ENCODE measurements around the gene RAX2. TPM values are rescaled to one million over a fixed set of nuclear protein-coding genes. Genes with fewer than 3 reads are reported as not detected.

Gene RAX2
- total RNA-seq, 1 donor from 2014 or later, result not detected

- TF ChIP-seq, protein P1, sequence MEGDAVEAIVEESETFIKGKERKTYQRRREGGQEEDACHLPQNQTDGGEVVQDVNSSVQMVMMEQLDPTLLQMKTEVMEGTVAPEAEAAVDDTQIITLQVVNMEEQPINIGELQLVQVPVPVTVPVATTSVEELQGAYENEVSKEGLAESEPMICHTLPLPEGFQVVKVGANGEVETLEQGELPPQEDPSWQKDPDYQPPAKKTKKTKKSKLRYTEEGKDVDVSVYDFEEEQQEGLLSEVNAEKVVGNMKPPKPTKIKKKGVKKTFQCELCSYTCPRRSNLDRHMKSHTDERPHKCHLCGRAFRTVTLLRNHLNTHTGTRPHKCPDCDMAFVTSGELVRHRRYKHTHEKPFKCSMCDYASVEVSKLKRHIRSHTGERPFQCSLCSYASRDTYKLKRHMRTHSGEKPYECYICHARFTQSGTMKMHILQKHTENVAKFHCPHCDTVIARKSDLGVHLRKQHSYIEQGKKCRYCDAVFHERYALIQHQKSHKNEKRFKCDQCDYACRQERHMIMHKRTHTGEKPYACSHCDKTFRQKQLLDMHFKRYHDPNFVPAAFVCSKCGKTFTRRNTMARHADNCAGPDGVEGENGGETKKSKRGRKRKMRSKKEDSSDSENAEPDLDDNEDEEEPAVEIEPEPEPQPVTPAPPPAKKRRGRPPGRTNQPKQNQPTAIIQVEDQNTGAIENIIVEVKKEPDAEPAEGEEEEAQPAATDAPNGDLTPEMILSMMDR (IDR thresholded peaks at IDR 0.05; ENCODE audit: partially characterized antibody, unreplicated experiment), result peak; percentile 32
- no peak overlapping the region for H3K27ac Mint-ChIP-seq (ENCODE audit: unreplicated experiment)
- H3K4me3 Mint-ChIP-seq (ENCODE audit: unreplicated experiment), result peak overlapping the region; percentile 67
- DNase-seq, result peak; percentile 70
- H3K27me3 Mint-ChIP-seq (ENCODE audit: unreplicated experiment), result peaks cover 6% of the 10 kb centered on the region
- peaks cover 2% of the 10 kb centered on the region for H3K4me1 Mint-ChIP-seq (ENCODE audit: low read depth, unreplicated experiment)
- peaks cover 5% of the 10 kb centered on the region for H3K36me3 Mint-ChIP-seq (ENCODE audit: unreplicated experiment)
- H3K9me3 Mint-ChIP-seq (ENCODE audit: unreplicated experiment), result peaks cover 4% of the 10 kb centered on the region
These were observed 29.5 kb upstream of the RAX2 start for GRCh38 chr19:3801412-3802096.

DNA sequence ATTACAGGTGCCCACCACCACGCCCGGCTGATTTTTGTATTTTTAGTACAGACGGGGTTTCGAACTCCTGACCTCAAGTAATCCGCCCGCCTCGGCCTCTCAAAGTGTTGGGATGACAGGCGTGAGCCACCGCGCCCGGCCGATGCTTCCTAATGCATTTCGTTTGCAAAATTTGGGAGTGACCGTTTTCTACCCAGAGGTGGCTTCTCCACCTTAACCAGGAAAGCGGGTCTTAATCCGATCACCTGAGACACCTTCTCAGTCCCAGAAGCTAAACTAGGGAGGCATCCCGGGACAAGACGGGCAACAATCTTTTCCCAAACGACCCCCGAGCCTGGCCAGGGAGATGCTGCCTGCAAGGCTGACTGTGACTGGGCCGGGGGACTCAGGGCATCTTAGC, 29.0 kb upstream of the RAX2 start:
- Mint-ChIP-seq H3K27me3 (ENCODE audit: unreplicated experiment) (peaks cover 6% of the 10 kb centered on the region), H3K4me1 (ENCODE audit: low read depth, unreplicated experiment) (peaks cover 2% of the 10 kb centered on the region), H3K27ac (ENCODE audit: unreplicated experiment) (no peak overlapping the region), H3K9me3 (ENCODE audit: unreplicated experiment) (peaks cover 6% of the 10 kb centered on the region), H3K36me3 (ENCODE audit: unreplicated experiment) (peaks cover 6% of the 10 kb centered on the region), H3K4me3 (ENCODE audit: unreplicated experiment) (peak overlapping the region; percentile 67)
- TF ChIP-seq, protein P1 (IDR thresholded peaks at IDR 0.05; ENCODE audit: partially characterized antibody, unreplicated experiment), result no peak
- no peak for DNase-seq

DNA sequence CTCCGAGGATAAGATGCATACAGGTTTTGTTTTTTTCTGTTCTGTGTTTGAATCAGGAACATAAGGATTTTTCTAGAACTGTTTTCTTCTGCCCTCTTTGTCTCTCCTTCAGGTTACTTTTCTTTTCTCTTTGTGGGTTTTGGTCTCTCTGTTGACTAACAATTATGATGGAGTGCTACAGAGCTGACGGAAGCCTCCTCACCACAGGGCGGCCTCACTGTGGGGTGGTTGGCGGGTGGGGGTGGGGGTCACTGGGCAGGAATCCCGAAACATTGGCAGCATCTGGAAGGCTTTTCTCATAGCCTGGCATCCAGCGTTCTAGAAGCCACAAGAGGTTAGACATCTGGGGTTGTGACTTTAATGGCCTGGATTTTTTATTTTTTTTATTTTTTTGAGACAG, 26.1 kb upstream of the RAX2 start:
- peaks cover 6% of the 10 kb centered on the region for H3K36me3 Mint-ChIP-seq (ENCODE audit: unreplicated experiment)
- TF ChIP-seq, protein P1 (IDR thresholded peaks at IDR 0.05; ENCODE audit: partially characterized antibody, unreplicated experiment), result no peak
- H3K4me3 Mint-ChIP-seq (ENCODE audit: unreplicated experiment), result no peak overlapping the region
- H3K9me3 Mint-ChIP-seq (ENCODE audit: unreplicated experiment), result peaks cover 6% of the 10 kb centered on the region
- H3K27ac Mint-ChIP-seq (ENCODE audit: unreplicated experiment), result no peak overlapping the region
- H3K27me3 Mint-ChIP-seq (ENCODE audit: unreplicated experiment), result peaks cover 4% of the 10 kb centered on the region
- H3K4me1 Mint-ChIP-seq (ENCODE audit: low read depth, unreplicated experiment), result peaks cover 2% of the 10 kb centered on the region
- DNase-seq, result no peak

- peaks cover 14% of the 10 kb centered on the region for H3K36me3 Mint-ChIP-seq (ENCODE audit: unreplicated experiment)
- no peak for DNase-seq
- TF ChIP-seq, protein P1 (IDR thresholded peaks at IDR 0.05; ENCODE audit: partially characterized antibody, unreplicated experiment), result no peak
- no peak overlapping the region for H3K4me3 Mint-ChIP-seq (ENCODE audit: unreplicated experiment)
- peaks cover 8% of the 10 kb centered on the region for H3K9me3 Mint-ChIP-seq (ENCODE audit: unreplicated experiment)
- H3K27me3 Mint-ChIP-seq (ENCODE audit: unreplicated experiment), result peaks cover 9% of the 10 kb centered on the region
- no peak overlapping the region for H3K27ac Mint-ChIP-seq (ENCODE audit: unreplicated experiment)
- no peaks in the 10 kb centered on the region for H3K4me1 Mint-ChIP-seq (ENCODE audit: low read depth, unreplicated experiment)
These were observed 24.3 kb upstream of the RAX2 start for GRCh38 chr19:3796358-3796757.

DNA sequence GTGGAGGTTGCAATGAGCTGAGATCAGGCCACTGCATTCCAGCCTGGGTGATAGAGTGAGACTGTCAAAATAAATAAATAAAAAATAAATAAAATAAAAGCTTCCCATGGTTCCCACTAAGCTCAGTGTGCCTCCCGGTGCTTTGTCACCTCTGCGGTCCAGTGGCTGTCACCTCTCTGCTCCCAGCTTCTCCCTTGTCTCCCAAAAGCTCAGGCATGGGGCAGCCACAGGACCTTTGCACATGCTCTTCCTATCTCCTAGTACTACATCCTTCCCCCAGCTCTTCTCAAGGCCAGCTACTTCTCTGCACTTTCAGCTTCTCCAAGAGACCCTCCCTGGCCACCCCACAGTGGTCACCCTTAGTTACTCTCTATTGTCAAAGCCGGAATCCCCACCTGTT, 21.8 kb upstream of the RAX2 start:
- TF ChIP-seq, protein P1 (IDR thresholded peaks at IDR 0.05; ENCODE audit: partially characterized antibody, unreplicated experiment), result no peak
- Mint-ChIP-seq H3K27ac (ENCODE audit: unreplicated experiment) (no peak overlapping the region), H3K4me1 (ENCODE audit: low read depth, unreplicated experiment) (no peaks in the 10 kb centered on the region), H3K36me3 (ENCODE audit: unreplicated experiment) (peaks cover 22% of the 10 kb centered on the region), H3K4me3 (ENCODE audit: unreplicated experiment) (no peak overlapping the region), H3K9me3 (ENCODE audit: unreplicated experiment) (peaks cover 9% of the 10 kb centered on the region), H3K27me3 (ENCODE audit: unreplicated experiment) (peaks cover 12% of the 10 kb centered on the region)
- DNase-seq, result no peak

Measured in glutamatergic neuron (in vitro differentiated cells).